GM12878 (cell line): ENCODE data around the gene CBR4. TPM values are rescaled to one million over a fixed set of nuclear protein-coding genes. Genes with fewer than 3 reads are reported as not detected.

ENCODE experiments used
- ATAC-seq: fragments of 200-7000 bp; cut with Tn5 transposase; 3 replicates; pipeline ENCODE4 v1.9.1; 2020; ENCODE audit warnings: mild to moderate bottlenecking, moderate library complexity
- BruUV-seq: library from RNA; stranded (reverse); fragments of 400-500 nt; replicated peaks from 2 replicates; lab custom pipeline; 2021; lab: Mats Ljungman, UMichigan
- CTCF ChIA-PET: fragments of 300-600 bp; sonication (Branson Sonifier 250); formaldehyde crosslinking; extraction: SDS; loops from one replicate; lab custom pipeline; 2021; ENCODE audit warnings: inconsistent platforms; lab: Yijun Ruan, JAX
- POLR2A ChIA-PET: fragments of 350-600 bp; formaldehyde crosslinking; extraction: SDS; loops from one replicate; lab custom pipeline; 2021; ENCODE audit warnings: inconsistent platforms; lab: Charles Lee
- RAD21 ChIA-PET: fragments of 300-600 bp; sonication (Branson Sonifier 250); formaldehyde crosslinking; loops from one replicate; lab custom pipeline; 2023; ENCODE audit warnings: antibody characterized with exemption; ENCODE audit not compliant: unreplicated experiment; lab: Charles Lee
- SMC1A ChIA-PET: fragments of 300-600 bp; sonication (Branson Sonifier 250); formaldehyde crosslinking; loops from one replicate; lab custom pipeline; 2023; ENCODE audit not compliant: unreplicated experiment, uncharacterized antibody; lab: Charles Lee
- DNase-seq: peaks from one replicate; pipeline ENCODE4 v3.0.0-alpha.2; 2011; ENCODE audit warnings: low read depth, low spot score
- FAIRE-seq: peaks from 3 replicates; lab custom pipeline; 2011; peaks lifted over from hg19 to GRCh38; lab: Jason Lieb, UNC
- H2AFZ ChIP-seq: 2 replicates; pipeline ENCODE4 v1.6.0; 2011; ENCODE audit warnings: low read depth, low read length, control low read depth; ENCODE audit not compliant: control insufficient read depth
- H3K27ac ChIP-seq: 2 replicates; pipeline ENCODE4 v1.5.1; 2011; ENCODE audit warnings: control low read depth; ENCODE audit not compliant: control insufficient read depth, insufficient read depth
- H3K27me3 ChIP-seq, 2 experiments: replicated peaks in 1 of 2; 2 replicates each; pipeline versions ENCODE4 v1.6.0 to v1.6.1; 2011; ENCODE audit warnings: low read length in 1 of 2; ENCODE audit not compliant: control insufficient read depth in 2 of 2, insufficient read depth in 2 of 2
- H3K36me3 ChIP-seq, 2 experiments: 2 replicates each; pipeline ENCODE4 v1.5.1; 2011; ENCODE audit warnings: low read length in 1 of 2; ENCODE audit not compliant: control insufficient read depth in 2 of 2, insufficient read depth in 2 of 2
- H3K4me1 ChIP-seq: 2 replicates; pipeline ENCODE4 v1.6.1; 2011; ENCODE audit warnings: mild to moderate bottlenecking, low read length, moderate library complexity, mixed read lengths; ENCODE audit not compliant: control insufficient read depth, insufficient read depth
- H3K4me2 ChIP-seq: 2 replicates; pipeline ENCODE4 v1.6.0; 2011; ENCODE audit warnings: control low read depth; ENCODE audit not compliant: control insufficient read depth, insufficient read depth
- H3K4me3 ChIP-seq: fragments of 200-600 bp; sonication (generic); 2 replicates; pipeline ENCODE4 v1.5.1; 2016
- H3K79me2 ChIP-seq: 2 replicates; pipeline ENCODE4 v1.6.0; 2011; ENCODE audit warnings: low read length; ENCODE audit not compliant: control insufficient read depth, insufficient read depth
- H3K9ac ChIP-seq: 2 replicates; pipeline ENCODE4 v1.8.0; 2011; ENCODE audit warnings: low read length, control low read depth, mixed read lengths; ENCODE audit not compliant: control insufficient read depth, insufficient read depth
- H3K9me3 ChIP-seq: replicated peaks from 3 replicates; pipeline ENCODE4 v1.5.1; 2011; ENCODE audit warnings: mild to moderate bottlenecking, low read length; ENCODE audit not compliant: control insufficient read depth, insufficient read depth
- H4K20me1 ChIP-seq: 2 replicates; pipeline ENCODE4 v1.6.0; 2011; ENCODE audit not compliant: control insufficient read depth, insufficient read depth
- ATF7 ChIP-seq: fragments of 450-650 bp; IDR thresholded peaks from 2 replicates; pipeline ENCODE4 v1.6.1; 2016; ENCODE audit warnings: low read depth, mild to moderate bottlenecking
- BHLHE40 ChIP-seq, 2 experiments: fragments of 450-650 bp in 1 of 2; IDR thresholded peaks; 2 replicates each; pipeline ENCODE4 v1.6.1; 2011 to 2017; ENCODE audit warnings: low read depth in 2 of 2, borderline replicate concordance in 1 of 2, improper control_type of control experiment in 1 of 2, low read length in 1 of 2, mild to moderate bottlenecking in 1 of 2
- CHD1 ChIP-seq: IDR thresholded peaks from 2 replicates; pipeline ENCODE4 v1.6.1; 2012; ENCODE audit warnings: low read depth, low read length, improper control_type of control experiment
- HCFC1 ChIP-seq: fragments of 150-350 bp; IDR thresholded peaks from 2 replicates; pipeline ENCODE4 v1.6.1; 2014; ENCODE audit warnings: low read length
- HDAC6 ChIP-seq: fragments of 200-600 bp; sonication (generic); IDR thresholded peaks from one replicate; pipeline ENCODE4 v1.8.0; 2017; ENCODE audit warnings: antibody characterized with exemption; ENCODE audit not compliant: unreplicated experiment
- POU2F2 ChIP-seq: IDR thresholded peaks from 3 replicates; pipeline ENCODE4 v1.6.1; 2011; ENCODE audit warnings: low read depth, mild to moderate bottlenecking, low read length, borderline replicate concordance
- RCOR1 ChIP-seq: conservative IDR thresholded peaks from 2 replicates; pipeline ENCODE4 v1.6.1; 2012; ENCODE audit warnings: low read depth, low read length, improper control_type of control experiment
- SMARCA5 ChIP-seq: fragments of 450-650 bp; IDR thresholded peaks from 2 replicates; pipeline ENCODE4 v1.6.1; 2017; ENCODE audit warnings: mild to moderate bottlenecking
- WGBS: methylation state at CpG from one replicate; pipeline ENCODE4 v1.1.6; 2016; ENCODE audit warnings: low lambda C conversion rate; ENCODE audit not compliant: insufficient replicate concordance, insufficient coverage; ENCODE audit errors: missing lambda C conversion rate; 5-methylcytosine and 5-hydroxymethylcytosine counted together
- in situ Hi-C: fragments of 300-500 bp; cut with MboI; formaldehyde crosslinking; loops from 9 replicates; pipeline ENCODE4 v1.14.3; 2018; ENCODE audit warnings: mixed read lengths
- intact Hi-C: fragments of 100-400 bp; cut with micrococcal nuclease; formaldehyde crosslinking; loops from one replicate; pipeline ENCODE4 v1.14.2; 2022; ENCODE audit not compliant: unreplicated experiment
- polyA plus RNA-seq, 11 experiments: library from polyadenylated mRNA; depleted of rRNA in 4 of 11; unstranded in 6 of 11; stranded (reverse) in 5 of 11; fragments of >200 nt; fragmentation: Nextera tagmentation in 4 of 11; fragmentation: Illumina TruSeq in 1 of 11; extraction: Ambion mirVana in 4 of 11; extraction: Trizol in 1 of 11; gene quantifications; 1 replicate in 1 of 11; 2 replicates in 10 of 11; pipeline versions ENCODE4 v1.2.1 to v1.2.3, GENCODE V29; 2011 to 2016; ENCODE audit warnings: inconsistent platforms in 2 of 11, missing spikeins in 2 of 11, low read depth in 1 of 11
- total RNA-seq, 4 experiments: library from RNA; depleted of rRNA in 3 of 4; stranded (reverse); fragments of >200 nt in 3 of 4; fragmentation: Illumina TruSeq in 1 of 4; extraction: Trizol in 1 of 4; gene quantifications; 2 replicates each; pipeline versions ENCODE4 v1.2.1 to v1.2.3, GENCODE V29; 2013 to 2021
- TF ChIP-seq, protein P1 (sequence below): fragments of 450-650 bp; IDR thresholded peaks from 2 replicates; pipeline ENCODE4 v1.6.1; 2017; ENCODE audit warnings: borderline replicate concordance
- TF ChIP-seq, protein P2 (sequence below): fragments of 450-650 bp; IDR thresholded peaks from 2 replicates; pipeline ENCODE4 v1.6.1; 2017; ENCODE audit warnings: low read depth, mild to moderate bottlenecking, moderate library complexity

Gene CBR4
- total and polyA plus RNA-seq, 10 of the 15 experiments (the other 5 are each of a cell fraction or from before 2014, with no cell fraction given): 17.3 to 38.8 (median 24.8) TPM

DNA sequence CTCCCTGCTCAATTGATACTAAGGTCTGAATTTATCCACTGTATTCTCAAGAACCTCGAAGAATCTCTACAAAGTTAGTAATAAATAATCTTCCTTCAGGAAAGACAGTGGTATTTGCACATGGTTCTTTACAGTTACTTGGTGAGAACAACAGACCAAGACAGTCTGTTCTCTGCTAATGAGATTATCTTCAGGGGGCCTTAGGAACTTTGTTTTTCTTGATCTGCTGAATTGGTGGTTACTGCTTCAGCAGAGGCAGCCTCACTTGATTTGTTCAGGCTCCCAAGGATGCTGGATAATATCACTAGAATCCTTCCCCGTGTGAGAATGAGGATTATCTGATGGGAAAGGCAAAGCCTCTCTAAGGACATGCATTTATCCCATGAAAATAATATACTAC is 64.8 kb downstream of the CBR4 start:
- ChIA-PET SMC1A (interaction anchor here (1.6 kb wide), 1 partner anchor 23 kb away, joined by 4 read pairs; no protein-coding TSS in a partner anchor), RAD21 (no interaction called here), POLR2A (no interaction called here), CTCF (interaction anchor here (1.6 kb wide), 1 partner anchor 23 kb away, joined by 8 read pairs; no protein-coding TSS in a partner anchor)
- H2AFZ ChIP-seq: no peak overlapping the region
- H3K4me2 ChIP-seq: no peak overlapping the region
- no peaks in the 10 kb centered on the region for H3K27me3 ChIP-seq
- no TSS peak for BruUV-seq
- no peaks in the 10 kb centered on the region for H3K4me1 ChIP-seq
- no peaks in the 10 kb centered on the region for H3K36me3 ChIP-seq
- no peak for FAIRE-seq
- intact Hi-C loops: no loop called here
- no peaks in the 10 kb centered on the region for H3K9me3 ChIP-seq
- WGBS: 66% methylated on average over 2 of the region's 2 CpGs
- TF ChIP-seq, protein P1, sequence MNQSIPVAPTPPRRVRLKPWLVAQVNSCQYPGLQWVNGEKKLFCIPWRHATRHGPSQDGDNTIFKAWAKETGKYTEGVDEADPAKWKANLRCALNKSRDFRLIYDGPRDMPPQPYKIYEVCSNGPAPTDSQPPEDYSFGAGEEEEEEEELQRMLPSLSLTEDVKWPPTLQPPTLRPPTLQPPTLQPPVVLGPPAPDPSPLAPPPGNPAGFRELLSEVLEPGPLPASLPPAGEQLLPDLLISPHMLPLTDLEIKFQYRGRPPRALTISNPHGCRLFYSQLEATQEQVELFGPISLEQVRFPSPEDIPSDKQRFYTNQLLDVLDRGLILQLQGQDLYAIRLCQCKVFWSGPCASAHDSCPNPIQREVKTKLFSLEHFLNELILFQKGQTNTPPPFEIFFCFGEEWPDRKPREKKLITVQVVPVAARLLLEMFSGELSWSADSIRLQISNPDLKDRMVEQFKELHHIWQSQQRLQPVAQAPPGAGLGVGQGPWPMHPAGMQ: no peak
- TF ChIP-seq CHD1 (no peak), POU2F2 (no peak), ATF7 (no peak), RCOR1 (no peak), HDAC6 (no peak), BHLHE40 (IDR thresholded peaks at IDR 0.05; ENCODE audit: borderline replicate concordance in 1 of 2, low read depth in 2 of 2, low read length in 1 of 2) (no peak), SMARCA5 (no peak), HCFC1 (no peak)
- TF ChIP-seq, protein P2, sequence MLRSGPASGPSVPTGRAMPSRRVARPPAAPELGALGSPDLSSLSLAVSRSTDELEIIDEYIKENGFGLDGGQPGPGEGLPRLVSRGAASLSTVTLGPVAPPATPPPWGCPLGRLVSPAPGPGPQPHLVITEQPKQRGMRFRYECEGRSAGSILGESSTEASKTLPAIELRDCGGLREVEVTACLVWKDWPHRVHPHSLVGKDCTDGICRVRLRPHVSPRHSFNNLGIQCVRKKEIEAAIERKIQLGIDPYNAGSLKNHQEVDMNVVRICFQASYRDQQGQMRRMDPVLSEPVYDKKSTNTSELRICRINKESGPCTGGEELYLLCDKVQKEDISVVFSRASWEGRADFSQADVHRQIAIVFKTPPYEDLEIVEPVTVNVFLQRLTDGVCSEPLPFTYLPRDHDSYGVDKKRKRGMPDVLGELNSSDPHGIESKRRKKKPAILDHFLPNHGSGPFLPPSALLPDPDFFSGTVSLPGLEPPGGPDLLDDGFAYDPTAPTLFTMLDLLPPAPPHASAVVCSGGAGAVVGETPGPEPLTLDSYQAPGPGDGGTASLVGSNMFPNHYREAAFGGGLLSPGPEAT: no peak
- TF ChIP-seq, all 136 proteins: peak for 0
- H3K79me2 ChIP-seq: no peaks in the 10 kb centered on the region
- in situ Hi-C loops: no loop called here
- no peak overlapping the region for H3K4me3 ChIP-seq
- DNase-seq (no peak), ATAC-seq (no peak)
- H3K9ac ChIP-seq: no peak overlapping the region
- H3K27ac ChIP-seq: no peak overlapping the region
- H4K20me1 ChIP-seq: no peaks in the 10 kb centered on the region
